ENCODE measurements around the gene KDM7A. TPM values are rescaled to one million over a fixed set of nuclear protein-coding genes. Genes with fewer than 3 reads are reported as not detected.
A peak's percentile ranks its signal among the peaks of the same experiment; 100 is the strongest.
"Not testable (repeated sequence)": the region's sequence is repeated elsewhere in the genome, so short reads cannot be mapped to it uniquely, and the experiment has no call there.

KDM7A gene
- total RNA-seq, 1 donor from 2014 or later = 26.2 TPM

GRCh38 chr7:140200061-140200989 is 23.5 kb upstream of the KDM7A start:
- peak; percentile 10 for DNase-seq

GRCh38 chr7:140197938-140198337 is 21.2 kb upstream of the KDM7A start:
- DNase-seq = no peak

GRCh38 chr7:140197218-140197890 is 20.6 kb upstream of the KDM7A start:
- no peak for DNase-seq

- no peak for DNase-seq
Measured at GRCh38 chr7:140196361-140197217, 19.8 kb upstream of the KDM7A start.

GRCh38 chr7:140195859-140196258 is 19.1 kb upstream of the KDM7A start:
- no peak for DNase-seq

- DNase-seq = no peak
Measured at GRCh38 chr7:140192620-140193019, 15.8 kb upstream of the KDM7A start.

- no peak for DNase-seq
Measured at GRCh38 chr7:140192176-140192575, 15.4 kb upstream of the KDM7A start.

- DNase-seq = no peak
Measured at GRCh38 chr7:140190588-140190987, 13.8 kb upstream of the KDM7A start.

GRCh38 chr7:140189917-140190316 is 13.1 kb upstream of the KDM7A start:
- no peak for DNase-seq

GRCh38 chr7:140182917-140183316 is 6.1 kb upstream of the KDM7A start:
- DNase-seq = no peak

- no peak for DNase-seq
Measured at GRCh38 chr7:140179339-140179738, 2.6 kb upstream of the KDM7A start.

- DNase-seq = no peak
Measured at GRCh38 chr7:140176122-140176701, 571 bp downstream of the KDM7A start.

- DNase-seq = peak; percentile 92
Measured at GRCh38 chr7:140175221-140176121, 1.3 kb downstream of the KDM7A start.

- DNase-seq = no peak
Measured at GRCh38 chr7:140174217-140174616, 2.6 kb downstream of the KDM7A start.

- DNase-seq = no peak
Measured at GRCh38 chr7:140170375-140170774, 6.4 kb downstream of the KDM7A start.

GRCh38 chr7:140168816-140169215 is 8.0 kb downstream of the KDM7A start:
- DNase-seq = no peak

- no peak for DNase-seq
Measured at GRCh38 chr7:140165422-140165821, 11.4 kb downstream of the KDM7A start.

- not testable (repeated sequence) for DNase-seq
Measured at GRCh38 chr7:140162081-140162480, 14.7 kb downstream of the KDM7A start.

GRCh38 chr7:140161047-140161446 is 15.7 kb downstream of the KDM7A start:
- DNase-seq = no peak

- no peak for DNase-seq
Measured at GRCh38 chr7:140160308-140160707, 16.5 kb downstream of the KDM7A start.

- DNase-seq = no peak
Measured at GRCh38 chr7:140159497-140159896, 17.3 kb downstream of the KDM7A start.

Measured in skin of body (tissue), 2 donors.